Breast epithelium (tissue), 3 donors: ENCODE results near the gene CLRN1.

Experiments
- POLR2A ChIP-seq: fragments of 450-650 bp; IDR thresholded peaks from one replicate; pipeline ENCODE4 v1.6.1; 2016; ENCODE audit warnings: antibody characterized with exemption, mild to moderate bottlenecking, moderate library complexity
- POLR2AphosphoS5 ChIP-seq, 3 donors: sonication (generic); formaldehyde crosslinking; IDR thresholded peaks; one replicate each; pipeline ENCODE4 v1.6.1; 2017; ENCODE audit warnings: antibody characterized with exemption in 3 of 3
- TF ChIP-seq, protein P1 (sequence below), 3 donors: fragments of 450-650 bp; IDR thresholded peaks; one replicate each; pipeline ENCODE4 v1.5.1; 2016 to 2017; ENCODE audit warnings: antibody characterized with exemption in 3 of 3, mild to moderate bottlenecking in 3 of 3, moderate library complexity in 3 of 3

DNA sequence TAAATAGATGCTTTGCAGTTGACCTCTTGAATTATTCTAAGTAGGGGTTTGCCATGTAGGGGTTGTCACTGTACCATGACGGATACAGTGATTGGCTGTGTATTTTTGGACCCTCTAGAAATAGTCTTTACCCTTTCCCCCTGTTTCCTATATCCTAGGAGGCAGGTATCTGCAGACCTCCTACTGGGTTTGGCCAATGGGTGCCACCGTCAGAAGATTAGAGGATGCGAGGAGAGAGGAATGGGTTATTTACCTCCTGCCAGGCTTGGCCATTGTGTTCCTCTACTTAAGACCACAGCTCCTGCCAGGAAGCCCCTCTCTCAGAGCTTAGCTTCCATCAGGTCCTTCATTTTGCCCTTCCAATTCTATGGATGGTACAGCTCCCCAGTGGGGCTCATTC lies 40.2 kb upstream of the CLRN1 start:
- TF ChIP-seq POLR2AphosphoS5 (IDR thresholded peaks at IDR 0.05) (no peak), POLR2A (no peak)
- TF ChIP-seq, protein P1, sequence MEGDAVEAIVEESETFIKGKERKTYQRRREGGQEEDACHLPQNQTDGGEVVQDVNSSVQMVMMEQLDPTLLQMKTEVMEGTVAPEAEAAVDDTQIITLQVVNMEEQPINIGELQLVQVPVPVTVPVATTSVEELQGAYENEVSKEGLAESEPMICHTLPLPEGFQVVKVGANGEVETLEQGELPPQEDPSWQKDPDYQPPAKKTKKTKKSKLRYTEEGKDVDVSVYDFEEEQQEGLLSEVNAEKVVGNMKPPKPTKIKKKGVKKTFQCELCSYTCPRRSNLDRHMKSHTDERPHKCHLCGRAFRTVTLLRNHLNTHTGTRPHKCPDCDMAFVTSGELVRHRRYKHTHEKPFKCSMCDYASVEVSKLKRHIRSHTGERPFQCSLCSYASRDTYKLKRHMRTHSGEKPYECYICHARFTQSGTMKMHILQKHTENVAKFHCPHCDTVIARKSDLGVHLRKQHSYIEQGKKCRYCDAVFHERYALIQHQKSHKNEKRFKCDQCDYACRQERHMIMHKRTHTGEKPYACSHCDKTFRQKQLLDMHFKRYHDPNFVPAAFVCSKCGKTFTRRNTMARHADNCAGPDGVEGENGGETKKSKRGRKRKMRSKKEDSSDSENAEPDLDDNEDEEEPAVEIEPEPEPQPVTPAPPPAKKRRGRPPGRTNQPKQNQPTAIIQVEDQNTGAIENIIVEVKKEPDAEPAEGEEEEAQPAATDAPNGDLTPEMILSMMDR (IDR thresholded peaks at IDR 0.05) = no peak
